Fibroblast of lung (primary cell): Measurements from ENCODE around the gene TRAK1. TPM values are rescaled to one million over a fixed set of nuclear protein-coding genes. Genes with fewer than 3 reads are reported as not detected.

ENCODE experiments used
- DNase-seq, 2 donors: peaks; one replicate each; pipeline versions ENCODE4 v3.0.0 to v3.0.0-alpha.2; 2010; ENCODE audit warnings: low read depth in 2 of 2
- H2AFZ ChIP-seq: 2 replicates; pipeline ENCODE4 v1.5.1; 2012; ENCODE audit warnings: low read length, control low read depth, inconsistent platforms
- H3K27ac ChIP-seq: 2 replicates; pipeline ENCODE4 v1.5.1; 2011; ENCODE audit warnings: low read length, control low read depth; ENCODE audit not compliant: insufficient read depth
- H3K27me3 ChIP-seq: 2 replicates; pipeline ENCODE4 v1.5.1; 2011; ENCODE audit warnings: mild to moderate bottlenecking, low read length; ENCODE audit not compliant: control insufficient read depth, insufficient read depth
- H3K36me3 ChIP-seq: 2 replicates; pipeline ENCODE4 v1.5.1; 2011; ENCODE audit warnings: low read length; ENCODE audit not compliant: control insufficient read depth, insufficient read depth
- H3K4me1 ChIP-seq: 2 replicates; pipeline ENCODE4 v1.5.1; 2011; ENCODE audit warnings: low read length; ENCODE audit not compliant: control insufficient read depth, insufficient read depth; ENCODE audit errors: extremely low read depth
- H3K4me2 ChIP-seq: 2 replicates; pipeline ENCODE4 v1.5.1; 2011; ENCODE audit warnings: low read length, control low read depth; ENCODE audit not compliant: insufficient read depth; ENCODE audit errors: extremely low read depth
- H3K4me3 ChIP-seq, 4 experiments: fragments of 200-600 bp in 1 of 4; sonication (generic) in 1 of 4; replicated peaks in 1 of 4; 2 replicates each; pipeline ENCODE4 v1.5.1; 2011 to 2016; ENCODE audit warnings: low read length in 4 of 4, low read depth in 3 of 4, mild to moderate bottlenecking in 3 of 4, control low read depth in 2 of 4, inconsistent platforms in 1 of 4, mixed read lengths in 1 of 4; ENCODE audit not compliant: insufficient read depth in 1 of 4; ENCODE audit errors: control extremely low read depth in 1 of 4
- H3K79me2 ChIP-seq: 2 replicates; pipeline ENCODE4 v1.5.1; 2012; ENCODE audit warnings: mild to moderate bottlenecking, low read length, inconsistent platforms; ENCODE audit not compliant: control insufficient read depth, insufficient read depth
- H3K9ac ChIP-seq: 2 replicates; pipeline ENCODE4 v1.5.1; 2011; ENCODE audit warnings: mild to moderate bottlenecking, low read length, control low read depth; ENCODE audit not compliant: insufficient read depth
- H3K9me3 ChIP-seq: 2 replicates; pipeline ENCODE4 v1.5.1; 2012; ENCODE audit warnings: low read depth, low read length; ENCODE audit not compliant: control insufficient read depth, insufficient read depth
- H4K20me1 ChIP-seq: 2 replicates; pipeline ENCODE4 v1.5.1; 2011; ENCODE audit warnings: low read length; ENCODE audit not compliant: control insufficient read depth, insufficient read depth; ENCODE audit errors: extremely low read depth
- EZH2 ChIP-seq: IDR thresholded peaks from 2 replicates; pipeline ENCODE4 v1.5.1; 2012; ENCODE audit warnings: low read length, control low read depth, mild to moderate bottlenecking; ENCODE audit errors: missing control alignments
- polyA plus RNA-seq, 2 donors: library from polyadenylated mRNA; depleted of rRNA in 1 of 2; stranded (reverse) in 1 of 2; unstranded in 1 of 2; fragments of >200 nt; gene quantifications; 2 replicates each; pipeline ENCODE4 v1.2.1, GENCODE V29; 2011 to 2012; ENCODE audit warnings: missing spikeins in 1 of 2
- total RNA-seq: library from RNA; depleted of rRNA; stranded (reverse); fragments of >200 nt; gene quantifications from 2 replicates; pipeline ENCODE4 v1.2.1, GENCODE V29; 2014
- TF ChIP-seq, protein P1 (sequence below), 2 donors: IDR thresholded peaks in 1 of 2; conservative IDR thresholded peaks in 1 of 2; 1 replicate in 1 of 2; 2 replicates in 1 of 2; pipeline ENCODE4 v1.5.1; 2011 to 2012; ENCODE audit warnings: low read length in 2 of 2, control low read depth in 1 of 2, inconsistent platforms in 1 of 2, low read depth in 1 of 2, mild to moderate bottlenecking in 1 of 2

TRAK1 gene
- total and polyA plus RNA-seq, 2 donors (not counting 1 experiment from before 2014, with no cell fraction given) = 37.8 to 44.0 TPM

- H3K79me2 ChIP-seq = no peaks in the 10 kb centered on the region
- no peak for DNase-seq
- peaks cover 16% of the 10 kb centered on the region for H3K27me3 ChIP-seq
- no peaks in the 10 kb centered on the region for H4K20me1 ChIP-seq
- TF ChIP-seq, protein P1, sequence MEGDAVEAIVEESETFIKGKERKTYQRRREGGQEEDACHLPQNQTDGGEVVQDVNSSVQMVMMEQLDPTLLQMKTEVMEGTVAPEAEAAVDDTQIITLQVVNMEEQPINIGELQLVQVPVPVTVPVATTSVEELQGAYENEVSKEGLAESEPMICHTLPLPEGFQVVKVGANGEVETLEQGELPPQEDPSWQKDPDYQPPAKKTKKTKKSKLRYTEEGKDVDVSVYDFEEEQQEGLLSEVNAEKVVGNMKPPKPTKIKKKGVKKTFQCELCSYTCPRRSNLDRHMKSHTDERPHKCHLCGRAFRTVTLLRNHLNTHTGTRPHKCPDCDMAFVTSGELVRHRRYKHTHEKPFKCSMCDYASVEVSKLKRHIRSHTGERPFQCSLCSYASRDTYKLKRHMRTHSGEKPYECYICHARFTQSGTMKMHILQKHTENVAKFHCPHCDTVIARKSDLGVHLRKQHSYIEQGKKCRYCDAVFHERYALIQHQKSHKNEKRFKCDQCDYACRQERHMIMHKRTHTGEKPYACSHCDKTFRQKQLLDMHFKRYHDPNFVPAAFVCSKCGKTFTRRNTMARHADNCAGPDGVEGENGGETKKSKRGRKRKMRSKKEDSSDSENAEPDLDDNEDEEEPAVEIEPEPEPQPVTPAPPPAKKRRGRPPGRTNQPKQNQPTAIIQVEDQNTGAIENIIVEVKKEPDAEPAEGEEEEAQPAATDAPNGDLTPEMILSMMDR (conservative IDR thresholded peaks at IDR 0.05 in 1 of 2, IDR thresholded peaks at IDR 0.05 in 1 of 2; ENCODE audit: low read depth in 1 of 2, low read length in 2 of 2) = no peak
- no peak for TF ChIP-seq EZH2
- H3K9ac ChIP-seq = no peak overlapping the region
- H3K36me3 ChIP-seq = no peaks in the 10 kb centered on the region
- no peaks in the 10 kb centered on the region for H3K9me3 ChIP-seq
- H3K4me3 ChIP-seq = no peak overlapping the region
- H3K27ac ChIP-seq = no peak overlapping the region
- H3K4me2 ChIP-seq = no peak overlapping the region
- no peak overlapping the region for H2AFZ ChIP-seq
- H3K4me1 ChIP-seq = no peaks in the 10 kb centered on the region
Observed at GRCh38 chr3:42246091-42246490, 154.9 kb downstream of the TRAK1 start.

- Histone ChIP-seq H3K36me3 (no peaks in the 10 kb centered on the region), H3K9me3 (no peaks in the 10 kb centered on the region), H3K9ac (no peak overlapping the region), H4K20me1 (no peaks in the 10 kb centered on the region), H3K4me1 (no peaks in the 10 kb centered on the region), H3K79me2 (no peaks in the 10 kb centered on the region), H3K4me2 (peak overlapping the region; percentile 66), H3K27ac (no peak overlapping the region), H2AFZ (peak overlapping the region; percentile 26), H3K4me3 (peak overlapping the region in 1 of 4 experiments; percentile 12), H3K27me3 (peaks cover 16% of the 10 kb centered on the region)
- TF ChIP-seq, protein P1 (conservative IDR thresholded peaks at IDR 0.05 in 1 of 2, IDR thresholded peaks at IDR 0.05 in 1 of 2; ENCODE audit: low read depth in 1 of 2, low read length in 2 of 2) = peak; percentile 66 to 71
- no peak for TF ChIP-seq EZH2
- peak; percentile 36 to 66 for DNase-seq
Observed at GRCh38 chr3:42247576-42248027, 156.4 kb downstream of the TRAK1 start.

DNA sequence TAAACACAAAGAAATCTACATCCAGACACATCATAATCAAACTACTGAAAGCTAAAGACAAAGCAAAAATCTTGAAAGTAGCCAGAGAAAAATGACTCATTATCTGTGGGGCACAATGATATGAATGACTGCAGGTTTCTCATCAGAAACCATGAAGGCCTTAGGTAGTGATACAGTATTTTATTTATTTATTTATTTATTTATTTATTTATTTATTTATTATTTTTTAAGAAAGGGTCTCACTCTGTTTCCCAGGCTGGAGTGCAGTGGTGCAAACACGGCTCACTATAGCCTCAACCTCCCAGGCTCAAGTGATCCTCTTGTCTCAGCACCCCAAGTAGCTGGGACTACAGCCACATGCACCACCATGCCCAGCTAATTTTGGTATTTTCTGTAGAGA is 159.6 kb downstream of the TRAK1 start:
- Histone ChIP-seq H3K9ac (no peak overlapping the region), H3K27ac (no peak overlapping the region), H3K36me3 (no peaks in the 10 kb centered on the region), H3K9me3 (no peaks in the 10 kb centered on the region), H3K79me2 (no peaks in the 10 kb centered on the region), H3K4me1 (peaks cover 10% of the 10 kb centered on the region), H2AFZ (no peak overlapping the region), H4K20me1 (no peaks in the 10 kb centered on the region), H3K4me3 (no peak overlapping the region), H3K4me2 (no peak overlapping the region), H3K27me3 (peaks cover 8% of the 10 kb centered on the region)
- DNase-seq = no peak
- no peak for TF ChIP-seq EZH2
